ENCODE data around the gene SRPK3. TPM values are rescaled to one million over a fixed set of nuclear protein-coding genes. Genes with fewer than 3 reads are reported as not detected.

Gene SRPK3
- total RNA-seq, 2 donors from 2014 or later: 0.64 to 2.3 TPM

DNA sequence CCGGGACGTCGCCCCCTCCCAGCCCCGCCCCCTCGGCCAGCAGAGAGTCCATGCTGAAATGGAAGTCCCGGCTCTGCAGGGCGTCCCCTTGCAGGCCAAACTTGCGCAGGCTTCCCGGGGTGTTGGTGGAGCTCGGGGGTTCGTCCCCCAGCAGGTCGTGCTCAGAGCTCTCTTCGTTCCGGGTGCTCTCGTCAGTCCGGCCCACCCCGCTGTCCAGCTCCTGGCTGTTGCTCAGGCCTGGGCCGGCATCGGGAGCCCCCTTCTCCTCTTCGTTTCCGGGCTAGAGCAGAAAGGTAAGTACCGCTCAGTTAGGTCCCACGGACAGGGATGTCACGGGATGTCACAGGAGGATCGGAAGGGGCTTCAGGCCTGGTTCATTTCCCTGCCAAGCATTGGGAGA, 23.8 kb downstream of the SRPK3 start:
- H3K27me3 ChIP-seq: no peaks in the 10 kb centered on the region
- intact Hi-C loops (cut with DNase I): no loop called here
- H3K9ac ChIP-seq (ENCODE audit: low read depth in 2 of 2, low read length in 2 of 2): no peak overlapping the region
- no peak overlapping the region for H3K4me3 ChIP-seq
- H3K9me3 ChIP-seq: no peaks in the 10 kb centered on the region
- DNase-seq: no peak
- H3K4me1 ChIP-seq: no peaks in the 10 kb centered on the region
- no peak overlapping the region for H3K27ac ChIP-seq
- no peaks in the 10 kb centered on the region for H3K36me3 ChIP-seq
- TF ChIP-seq, protein P1, sequence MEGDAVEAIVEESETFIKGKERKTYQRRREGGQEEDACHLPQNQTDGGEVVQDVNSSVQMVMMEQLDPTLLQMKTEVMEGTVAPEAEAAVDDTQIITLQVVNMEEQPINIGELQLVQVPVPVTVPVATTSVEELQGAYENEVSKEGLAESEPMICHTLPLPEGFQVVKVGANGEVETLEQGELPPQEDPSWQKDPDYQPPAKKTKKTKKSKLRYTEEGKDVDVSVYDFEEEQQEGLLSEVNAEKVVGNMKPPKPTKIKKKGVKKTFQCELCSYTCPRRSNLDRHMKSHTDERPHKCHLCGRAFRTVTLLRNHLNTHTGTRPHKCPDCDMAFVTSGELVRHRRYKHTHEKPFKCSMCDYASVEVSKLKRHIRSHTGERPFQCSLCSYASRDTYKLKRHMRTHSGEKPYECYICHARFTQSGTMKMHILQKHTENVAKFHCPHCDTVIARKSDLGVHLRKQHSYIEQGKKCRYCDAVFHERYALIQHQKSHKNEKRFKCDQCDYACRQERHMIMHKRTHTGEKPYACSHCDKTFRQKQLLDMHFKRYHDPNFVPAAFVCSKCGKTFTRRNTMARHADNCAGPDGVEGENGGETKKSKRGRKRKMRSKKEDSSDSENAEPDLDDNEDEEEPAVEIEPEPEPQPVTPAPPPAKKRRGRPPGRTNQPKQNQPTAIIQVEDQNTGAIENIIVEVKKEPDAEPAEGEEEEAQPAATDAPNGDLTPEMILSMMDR (IDR thresholded peaks at IDR 0.05): no peak

DNA sequence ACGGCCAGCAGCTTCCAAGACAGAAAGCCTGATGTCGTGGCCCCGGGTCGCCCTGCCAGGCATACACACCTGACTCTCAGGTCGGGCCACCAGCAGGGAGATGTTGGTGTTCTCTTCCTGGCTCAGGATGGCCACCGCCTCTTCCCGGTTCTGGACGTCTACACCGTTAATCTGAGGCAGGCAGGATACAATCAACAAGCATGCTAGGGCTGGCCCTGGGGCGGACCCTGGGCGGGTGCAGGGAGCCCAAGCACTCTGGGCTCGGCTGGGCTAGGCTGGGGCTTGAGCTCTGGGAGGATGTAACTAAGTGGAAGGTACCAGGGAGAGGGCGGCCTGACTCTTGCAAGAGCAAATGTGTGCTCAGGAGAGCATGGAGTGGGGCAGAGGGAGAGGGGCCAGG, 24.6 kb downstream of the SRPK3 start:
- no peaks in the 10 kb centered on the region for H3K27me3 ChIP-seq
- no peak overlapping the region for H3K27ac ChIP-seq
- H3K9me3 ChIP-seq: no peaks in the 10 kb centered on the region
- intact Hi-C loops (cut with DNase I): no loop called here
- H3K9ac ChIP-seq (ENCODE audit: low read depth in 2 of 2, low read length in 2 of 2): no peak overlapping the region
- H3K4me1 ChIP-seq: no peaks in the 10 kb centered on the region
- TF ChIP-seq, protein P1 (IDR thresholded peaks at IDR 0.05): no peak
- H3K4me3 ChIP-seq: no peak overlapping the region
- H3K36me3 ChIP-seq: no peaks in the 10 kb centered on the region
- DNase-seq: no peak

DNA sequence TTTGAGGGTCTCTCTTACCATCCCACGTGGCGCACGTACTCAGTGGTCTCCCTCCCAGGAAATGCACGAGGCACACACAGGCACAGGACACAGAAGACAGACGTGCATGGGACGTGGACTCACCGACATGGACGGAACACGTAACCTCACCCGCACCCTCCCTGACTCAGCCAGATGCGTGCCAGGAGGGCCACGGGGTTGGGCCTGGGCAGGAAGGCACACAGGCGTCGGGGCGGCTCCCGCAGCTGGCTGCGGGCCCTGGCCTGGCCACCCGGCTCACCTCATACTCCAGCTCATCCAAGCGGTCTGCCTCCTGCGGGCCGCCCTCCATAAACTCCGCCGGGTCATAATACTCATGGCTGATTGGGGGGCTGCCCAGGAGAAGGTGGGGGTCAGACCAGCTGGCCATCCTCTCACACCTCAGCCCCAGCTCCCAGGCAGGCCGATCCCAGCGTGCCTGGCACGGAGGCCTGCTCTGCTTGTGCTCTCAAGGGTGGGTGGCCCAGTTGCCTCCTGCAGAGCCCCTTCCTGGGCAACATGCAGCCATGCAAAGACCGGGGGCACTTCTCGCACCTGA, 26.2 kb downstream of the SRPK3 start:
- Histone ChIP-seq H3K9ac (ENCODE audit: low read depth in 2 of 2, low read length in 2 of 2) (no peak overlapping the region), H3K9me3 (no peaks in the 10 kb centered on the region), H3K27ac (no peak overlapping the region), H3K36me3 (no peaks in the 10 kb centered on the region), H3K27me3 (no peaks in the 10 kb centered on the region), H3K4me1 (no peaks in the 10 kb centered on the region), H3K4me3 (no peak overlapping the region)
- DNase-seq: no peak
- intact Hi-C loops (cut with DNase I): no loop called here
- TF ChIP-seq, protein P1 (IDR thresholded peaks at IDR 0.05): no peak

DNA sequence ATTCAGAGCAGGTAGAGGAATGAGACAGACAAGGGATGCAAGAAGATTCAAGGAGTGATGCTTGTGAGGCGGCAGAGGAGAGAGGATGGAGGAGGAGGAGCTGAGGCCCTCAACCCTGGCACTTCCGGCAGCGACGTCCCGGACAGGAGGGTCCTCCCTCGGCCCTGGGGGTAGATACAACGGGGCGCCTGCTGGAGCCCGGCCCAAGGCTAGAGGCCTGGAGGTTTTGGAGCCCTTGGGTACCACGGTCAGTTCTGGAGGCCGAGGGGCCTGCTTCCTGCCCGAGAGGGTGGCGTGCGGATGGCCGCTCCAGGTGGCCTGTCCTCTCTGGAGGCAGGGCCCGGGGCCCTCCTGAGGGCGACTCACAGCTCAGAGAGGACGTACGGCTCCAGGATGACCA, 27.1 kb downstream of the SRPK3 start:
- TF ChIP-seq, protein P1 (IDR thresholded peaks at IDR 0.05): no peak
- Histone ChIP-seq H3K36me3 (no peaks in the 10 kb centered on the region), H3K27me3 (no peaks in the 10 kb centered on the region), H3K4me3 (no peak overlapping the region), H3K9ac (ENCODE audit: low read depth in 2 of 2, low read length in 2 of 2) (no peak overlapping the region), H3K9me3 (no peaks in the 10 kb centered on the region), H3K27ac (no peak overlapping the region), H3K4me1 (no peaks in the 10 kb centered on the region)
- intact Hi-C loops (cut with DNase I): no loop called here
- no peak for DNase-seq

DNA sequence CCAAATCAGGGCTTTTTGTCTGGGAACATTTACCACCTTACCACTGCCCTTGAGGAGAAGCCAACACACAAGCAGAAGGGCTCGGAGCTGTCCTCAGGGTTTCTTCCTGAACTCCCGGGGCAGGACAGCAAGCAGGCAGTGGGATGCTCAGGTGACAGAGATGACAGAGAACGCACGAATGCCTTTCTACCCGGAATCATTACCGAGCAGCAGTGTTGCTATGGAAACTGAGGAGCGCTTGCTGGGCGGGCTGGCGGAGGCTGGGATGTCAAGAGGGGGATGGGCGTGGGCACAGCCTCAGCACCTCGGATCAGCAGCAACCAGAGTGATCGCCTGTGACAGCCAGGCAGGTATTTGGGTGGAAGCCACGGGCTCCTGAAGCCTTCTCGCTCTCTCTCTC, 31.4 kb downstream of the SRPK3 start:
- no peak for DNase-seq
- H3K27ac ChIP-seq: no peak overlapping the region

More for the DNA sequence above, 31.4 kb downstream of the SRPK3 start:
- Histone ChIP-seq H3K9me3 (no peaks in the 10 kb centered on the region), H3K4me3 (no peak overlapping the region), H3K4me1 (no peaks in the 10 kb centered on the region), H3K9ac (ENCODE audit: low read depth in 2 of 2, low read length in 2 of 2) (no peak overlapping the region), H3K36me3 (no peaks in the 10 kb centered on the region), H3K27me3 (no peaks in the 10 kb centered on the region)
- TF ChIP-seq, protein P1 (IDR thresholded peaks at IDR 0.05): no peak
- intact Hi-C loops (cut with DNase I): no loop called here
